Gastrocnemius medialis (tissue), 4 donors: ENCODE results near the gene ANTXR2.

ENCODE experiments used
- CTCF ChIP-seq, 5 experiments: fragments of 450-650 bp in 3 of 5; fragments of 200-600 bp in 2 of 5; sonication (generic) in 2 of 5; IDR thresholded peaks in 4 of 5; conservative IDR thresholded peaks in 1 of 5; 1 replicate in 4 of 5; 2 replicates in 1 of 5; pipeline ENCODE4 v1.5.1; 2016 to 2019; ENCODE audit warnings: antibody characterized with exemption in 5 of 5, mild to moderate bottlenecking in 3 of 5, moderate library complexity in 3 of 5
- POLR2A ChIP-seq, 2 donors: fragments of 450-650 bp; IDR thresholded peaks; one replicate each; pipeline ENCODE4 v1.6.1; 2017; ENCODE audit warnings: antibody characterized with exemption in 2 of 2, mild to moderate bottlenecking in 2 of 2, moderate library complexity in 2 of 2

DNA sequence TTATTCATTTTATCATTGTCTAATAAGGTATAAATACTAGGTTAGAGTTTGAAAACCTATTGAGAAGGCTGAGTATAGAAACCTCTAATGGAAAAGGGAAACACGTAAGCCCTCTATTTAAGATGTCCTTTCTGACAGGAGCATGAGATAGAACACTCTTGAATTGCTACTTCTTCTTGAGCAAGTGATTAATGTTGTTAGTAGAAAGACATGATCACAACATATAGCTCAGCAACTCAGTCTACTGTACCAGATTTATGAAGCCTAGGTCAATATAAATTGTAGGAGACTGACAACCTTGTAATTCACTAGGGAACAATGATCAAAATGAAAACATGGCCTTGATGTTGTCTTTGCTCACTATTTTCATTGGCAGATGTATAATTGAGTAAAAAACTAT is 189.7 kb downstream of the ANTXR2 start:
- TF ChIP-seq CTCF (IDR thresholded peaks at IDR 0.05 in 4 of 5, conservative IDR thresholded peaks at IDR 0.05 in 1 of 5) (no peak), POLR2A (IDR thresholded peaks at IDR 0.05) (no peak)
